HepG2 (cell line): ENCODE results near the gene ATRN. TPM values are rescaled to one million over a fixed set of nuclear protein-coding genes. Genes with fewer than 3 reads are reported as not detected.

Experiments
- AFF4 ChIP-seq: sonication (generic); formaldehyde crosslinking; IDR thresholded peaks from 2 replicates; pipeline ENCODE4 v1.4.0; 2020; ENCODE audit warnings: missing genetic modification reagents
- CC2D1A ChIP-seq: sonication (generic); formaldehyde crosslinking; IDR thresholded peaks from 2 replicates; pipeline ENCODE4 v1.8.1; 2023; ENCODE audit warnings: mild to moderate bottlenecking, missing genetic modification reagents
- CHD2 ChIP-seq: IDR thresholded peaks from 2 replicates; pipeline ENCODE4 v1.6.1; 2011; ENCODE audit warnings: low read depth, low read length, improper control_type of control experiment
- CSRNP1 ChIP-seq: sonication (generic); formaldehyde crosslinking; IDR thresholded peaks from 2 replicates; pipeline ENCODE4 v1.8.1; 2023; ENCODE audit warnings: mild to moderate bottlenecking, missing genetic modification reagents
- EED ChIP-seq: sonication (generic); formaldehyde crosslinking; IDR thresholded peaks from 2 replicates; pipeline ENCODE4 v1.5.0; 2020; ENCODE audit warnings: mild to moderate bottlenecking, missing genetic modification reagents
- HIVEP1 ChIP-seq: sonication (generic); formaldehyde crosslinking; IDR thresholded peaks from 2 replicates; pipeline ENCODE4 v1.4.0; 2020; ENCODE audit warnings: mild to moderate bottlenecking, missing genetic modification reagents
- KLF15 ChIP-seq: sonication (generic); formaldehyde crosslinking; IDR thresholded peaks from 2 replicates; pipeline ENCODE4 v1.8.1; 2023; ENCODE audit warnings: borderline replicate concordance, mild to moderate bottlenecking, inconsistent platforms, missing genetic modification reagents, mixed read lengths
- KLF16 ChIP-seq, 2 experiments: sonication (generic) in 1 of 2; formaldehyde crosslinking in 1 of 2; IDR thresholded peaks; 2 replicates each; pipeline versions ENCODE4 v1.6.1 to v1.8.0; 2016 to 2023; ENCODE audit warnings: missing genetic modification reagents in 2 of 2, missing compliant biosample characterization in 1 of 2
- NAIF1 ChIP-seq: sonication (generic); formaldehyde crosslinking; IDR thresholded peaks from 2 replicates; pipeline ENCODE4 v1.5.0; 2020; ENCODE audit warnings: mild to moderate bottlenecking, missing genetic modification reagents, borderline replicate concordance
- TAF15 ChIP-seq: fragments of 200-400 bp; formaldehyde crosslinking; IDR thresholded peaks from one replicate; pipeline ENCODE4 v1.6.1; 2018; ENCODE audit warnings: mild to moderate bottlenecking, low read depth, low read length; ENCODE audit not compliant: poor library complexity, severe bottlenecking
- ZNF136 ChIP-seq: sonication (generic); formaldehyde crosslinking; IDR thresholded peaks from 2 replicates; pipeline ENCODE4 v1.8.1; 2022; ENCODE audit warnings: low read depth, mild to moderate bottlenecking, moderate library complexity, missing genetic modification reagents
- ZNF230 ChIP-seq: sonication (generic); formaldehyde crosslinking; IDR thresholded peaks from 2 replicates; pipeline ENCODE4 v1.4.0; 2020; ENCODE audit warnings: mild to moderate bottlenecking, missing genetic modification reagents
- ZNF234 ChIP-seq: sonication (generic); formaldehyde crosslinking; conservative IDR thresholded peaks from 2 replicates; pipeline ENCODE4 v1.5.1; 2020; ENCODE audit warnings: mild to moderate bottlenecking, missing genetic modification reagents
- ZNF253 ChIP-seq: sonication (generic); formaldehyde crosslinking; IDR thresholded peaks from 2 replicates; pipeline ENCODE4 v1.8.0; 2022; ENCODE audit warnings: mild to moderate bottlenecking, missing genetic modification reagents, borderline replicate concordance
- ZNF614 ChIP-seq: IDR thresholded peaks from 2 replicates; pipeline ENCODE4 v1.6.1; 2018; ENCODE audit warnings: missing biosample characterization, missing genetic modification reagents, inconsistent platforms, borderline replicate concordance
- ZNF746 ChIP-seq: sonication (generic); formaldehyde crosslinking; IDR thresholded peaks from 2 replicates; pipeline ENCODE4 v1.8.0; 2022; ENCODE audit warnings: mild to moderate bottlenecking, missing genetic modification reagents
- polyA plus RNA-seq, 8 experiments: library from polyadenylated mRNA; depleted of rRNA in 3 of 8; stranded (reverse) in 7 of 8; unstranded in 1 of 8; fragments of >200 nt; fragmentation: Illumina TruSeq in 4 of 8; extraction: Trizol in 4 of 8; gene quantifications; 2 replicates each; pipeline versions ENCODE4 v1.2.1 to v1.2.3, GENCODE V29; 2011 to 2016; ENCODE audit warnings: low read depth in 4 of 8, missing spikeins in 1 of 8, mixed read lengths in 1 of 8; ENCODE audit not compliant: insufficient read depth in 1 of 8
- total RNA-seq, 5 experiments: library from RNA; depleted of rRNA; stranded (reverse); fragments of >200 nt; fragmentation: Illumina TruSeq; extraction: Trizol; gene quantifications; 2 replicates each; pipeline ENCODE4 v1.2.3, GENCODE V29; 2016; ENCODE audit warnings: low read depth in 1 of 5
- TF ChIP-seq, protein P1 (sequence below): sonication (generic); formaldehyde crosslinking; conservative IDR thresholded peaks from 2 replicates; pipeline ENCODE4 v1.4.0; 2020; ENCODE audit warnings: missing genetic modification reagents
- TF ChIP-seq, protein P2 (sequence below): sonication (generic); formaldehyde crosslinking; IDR thresholded peaks from 2 replicates; pipeline ENCODE4 v1.4.0; 2020; ENCODE audit warnings: missing genetic modification reagents, mild to moderate bottlenecking, borderline replicate concordance

ATRN gene
- total and polyA plus RNA-seq, 2 of the 13 experiments (the other 11 are each of a cell fraction or from before 2014, with no cell fraction given) = 44.2 to 81.1 TPM

DNA sequence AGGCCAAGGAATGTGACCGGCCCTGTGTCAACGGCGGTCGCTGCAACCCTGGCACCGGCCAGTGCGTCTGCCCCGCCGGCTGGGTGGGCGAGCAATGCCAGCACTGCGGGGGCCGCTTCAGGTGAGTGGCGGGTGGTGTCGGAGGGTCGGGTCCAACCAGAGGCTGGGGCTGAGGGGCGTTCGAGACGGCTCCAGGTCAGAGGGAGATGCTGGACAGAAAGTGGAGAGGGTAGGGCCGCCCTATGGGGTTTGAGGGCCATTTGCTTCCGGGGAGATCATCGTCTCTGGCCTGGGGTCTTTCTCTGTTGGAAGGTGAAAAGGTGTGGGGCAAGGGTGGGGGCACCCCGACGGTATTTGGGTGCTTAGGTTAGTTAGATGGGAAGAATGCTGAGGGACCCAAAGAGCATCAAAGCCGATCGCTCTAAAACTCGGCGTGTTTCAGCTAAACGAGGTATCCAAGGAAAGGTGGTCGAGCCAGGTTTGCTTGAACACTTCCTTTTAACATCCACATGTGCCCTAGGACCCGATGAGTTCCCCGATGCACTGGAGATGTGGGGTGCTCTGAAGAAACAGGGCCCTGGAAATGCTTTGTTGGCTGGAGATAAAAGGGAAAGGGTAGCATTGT, 691 bp downstream of the ATRN start (continued):
- TF ChIP-seq, protein P1, sequence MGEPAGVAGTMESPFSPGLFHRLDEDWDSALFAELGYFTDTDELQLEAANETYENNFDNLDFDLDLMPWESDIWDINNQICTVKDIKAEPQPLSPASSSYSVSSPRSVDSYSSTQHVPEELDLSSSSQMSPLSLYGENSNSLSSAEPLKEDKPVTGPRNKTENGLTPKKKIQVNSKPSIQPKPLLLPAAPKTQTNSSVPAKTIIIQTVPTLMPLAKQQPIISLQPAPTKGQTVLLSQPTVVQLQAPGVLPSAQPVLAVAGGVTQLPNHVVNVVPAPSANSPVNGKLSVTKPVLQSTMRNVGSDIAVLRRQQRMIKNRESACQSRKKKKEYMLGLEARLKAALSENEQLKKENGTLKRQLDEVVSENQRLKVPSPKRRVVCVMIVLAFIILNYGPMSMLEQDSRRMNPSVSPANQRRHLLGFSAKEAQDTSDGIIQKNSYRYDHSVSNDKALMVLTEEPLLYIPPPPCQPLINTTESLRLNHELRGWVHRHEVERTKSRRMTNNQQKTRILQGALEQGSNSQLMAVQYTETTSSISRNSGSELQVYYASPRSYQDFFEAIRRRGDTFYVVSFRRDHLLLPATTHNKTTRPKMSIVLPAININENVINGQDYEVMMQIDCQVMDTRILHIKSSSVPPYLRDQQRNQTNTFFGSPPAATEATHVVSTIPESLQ (CRISPR knock-in tag) = no peak
- TF ChIP-seq TAF15 = peak; percentile 11
- TF ChIP-seq, protein P2, sequence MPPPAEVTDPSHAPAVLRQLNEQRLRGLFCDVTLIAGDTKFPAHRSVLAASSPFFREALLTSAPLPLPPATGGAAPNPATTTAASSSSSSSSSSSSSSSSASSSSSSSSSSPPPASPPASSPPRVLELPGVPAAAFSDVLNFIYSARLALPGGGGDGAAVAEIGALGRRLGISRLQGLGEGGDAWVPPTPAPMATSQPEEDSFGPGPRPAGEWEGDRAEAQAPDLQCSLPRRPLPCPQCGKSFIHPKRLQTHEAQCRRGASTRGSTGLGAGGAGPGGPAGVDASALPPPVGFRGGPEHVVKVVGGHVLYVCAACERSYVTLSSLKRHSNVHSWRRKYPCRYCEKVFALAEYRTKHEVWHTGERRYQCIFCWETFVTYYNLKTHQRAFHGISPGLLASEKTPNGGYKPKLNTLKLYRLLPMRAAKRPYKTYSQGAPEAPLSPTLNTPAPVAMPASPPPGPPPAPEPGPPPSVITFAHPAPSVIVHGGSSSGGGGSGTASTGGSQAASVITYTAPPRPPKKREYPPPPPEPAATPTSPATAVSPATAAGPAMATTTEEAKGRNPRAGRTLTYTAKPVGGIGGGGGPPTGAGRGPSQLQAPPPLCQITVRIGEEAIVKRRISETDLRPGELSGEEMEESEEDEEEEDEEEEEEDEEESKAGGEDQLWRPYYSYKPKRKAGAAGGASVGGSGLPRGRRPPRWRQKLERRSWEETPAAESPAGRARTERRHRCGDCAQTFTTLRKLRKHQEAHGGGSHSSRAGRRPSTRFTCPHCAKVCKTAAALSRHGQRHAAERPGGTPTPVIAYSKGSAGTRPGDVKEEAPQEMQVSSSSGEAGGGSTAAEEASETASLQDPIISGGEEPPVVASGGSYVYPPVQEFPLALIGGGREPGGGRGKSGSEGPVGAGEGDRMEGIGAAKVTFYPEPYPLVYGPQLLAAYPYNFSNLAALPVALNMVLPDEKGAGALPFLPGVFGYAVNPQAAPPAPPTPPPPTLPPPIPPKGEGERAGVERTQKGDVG (CRISPR knock-in tag) = no peak
- peak; percentile 52; the same call in 1 of the 2 replicates for TF ChIP-seq CC2D1A (CRISPR knock-in tag)
- TF ChIP-seq AFF4 (CRISPR knock-in tag) = no peak
- TF ChIP-seq EED (CRISPR knock-in tag) = peak; percentile 36
- no peak for TF ChIP-seq NAIF1 (CRISPR knock-in tag)
- peak; percentile 14; the same call in 1 of the 2 replicates for TF ChIP-seq ZNF234
- TF ChIP-seq ZNF136 = no peak
- no peak; the same call in 1 of the 2 replicates for TF ChIP-seq CSRNP1
- 0 out of 2 replicates have a peak, but pooled peaks have one; percentile 47 for TF ChIP-seq ZNF746 (CRISPR knock-in tag)
- TF ChIP-seq CHD2 = no peak
- TF ChIP-seq KLF15 (CRISPR knock-in tag) = peak; percentile 64; the same call in 1 of the 2 replicates
- 0 out of 2 replicates have a peak, but pooled peaks have one; percentile 15 for TF ChIP-seq HIVEP1
- peak in 1 of 2 experiments; percentile 16; a peak in 1 of 4 replicates for TF ChIP-seq KLF16 (CRISPR knock-in tag; IDR thresholded peaks at IDR 0.05)
- 0 out of 2 replicates have a peak, but pooled peaks have one; percentile 8 for TF ChIP-seq ZNF253 (CRISPR knock-in tag)
- no peak for TF ChIP-seq ZNF614 (CRISPR knock-in tag)
- TF ChIP-seq ZNF230 (CRISPR knock-in tag) = 0 out of 2 replicates have a peak, but pooled peaks have one; percentile 9
